ACHN (cell line): Measurements from ENCODE around the gene SLC46A2.

Experiments used
- DNase-seq: peaks from one replicate; pipeline ENCODE4 v3.0.0-alpha.2; 2015
- in situ Hi-C: cut with HindIII; loops from 2 replicates; pipeline ENCODE4 v1.10.0; 2017; ENCODE audit warnings: low sequenced_read_pairs, low pct_ligation_motif_present, low pct_unique_long_range_greater_than_20kb

The SLC46A2 gene

DNA sequence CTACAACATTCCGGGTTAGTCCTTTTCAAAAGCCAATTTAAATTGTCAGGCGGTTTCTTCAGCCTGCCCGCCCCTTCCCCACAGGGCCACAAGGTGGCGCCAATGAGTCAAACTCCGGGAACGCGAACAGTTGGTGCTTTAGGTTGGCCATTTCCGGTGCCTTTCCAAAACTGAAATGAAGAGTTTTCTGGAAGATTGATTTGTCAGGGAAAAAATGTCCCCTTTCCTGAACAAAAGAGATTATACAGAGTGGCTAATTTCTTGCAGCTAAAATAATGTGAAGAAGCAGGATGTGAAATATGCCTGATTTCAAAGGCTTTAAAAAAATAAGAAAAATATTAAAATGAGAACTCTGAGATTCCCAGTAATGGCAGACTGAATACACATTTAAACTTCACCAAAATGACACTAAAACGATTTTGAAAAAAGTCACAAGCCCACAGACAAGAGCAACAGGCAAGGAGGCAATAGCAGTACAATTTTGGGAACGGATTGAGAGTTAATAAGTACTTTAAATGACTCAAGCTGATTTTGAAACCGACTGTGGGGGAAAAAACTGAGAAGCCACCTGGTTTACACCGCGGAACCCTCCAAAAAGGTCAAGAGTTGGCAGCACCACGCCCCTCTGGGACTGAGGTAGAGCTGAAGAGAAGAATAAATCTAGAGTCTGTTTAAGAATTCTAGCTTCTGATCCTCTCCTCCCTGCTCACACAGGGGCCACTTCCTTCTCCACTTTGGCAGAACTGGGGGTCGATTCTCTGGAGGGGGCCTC, 45.7 kb downstream of the SLC46A2 start:
- peak; percentile 73 for DNase-seq
- in situ Hi-C loops, result no loop called here

DNA sequence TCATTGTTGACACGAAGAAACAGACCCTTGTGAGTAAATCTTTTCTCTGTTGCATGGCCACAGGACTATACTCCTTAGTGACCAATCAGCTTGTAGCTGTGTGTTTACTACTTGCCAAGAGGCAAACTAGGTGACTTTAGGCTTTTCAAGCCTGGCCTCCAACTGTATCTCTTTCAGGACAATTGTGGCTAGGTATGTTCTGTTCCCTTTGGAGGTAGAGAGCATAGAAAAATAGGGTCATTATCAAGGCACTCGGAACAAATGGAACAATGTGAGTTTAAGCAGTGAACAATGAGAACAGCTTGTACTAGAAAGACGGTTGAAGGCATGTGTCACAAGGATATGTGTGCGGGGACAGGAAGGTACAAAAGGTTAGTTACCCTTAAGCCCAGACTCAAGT, 48.1 kb downstream of the SLC46A2 start:
- DNase-seq, result no peak
- in situ Hi-C loops, result no loop called here

DNA sequence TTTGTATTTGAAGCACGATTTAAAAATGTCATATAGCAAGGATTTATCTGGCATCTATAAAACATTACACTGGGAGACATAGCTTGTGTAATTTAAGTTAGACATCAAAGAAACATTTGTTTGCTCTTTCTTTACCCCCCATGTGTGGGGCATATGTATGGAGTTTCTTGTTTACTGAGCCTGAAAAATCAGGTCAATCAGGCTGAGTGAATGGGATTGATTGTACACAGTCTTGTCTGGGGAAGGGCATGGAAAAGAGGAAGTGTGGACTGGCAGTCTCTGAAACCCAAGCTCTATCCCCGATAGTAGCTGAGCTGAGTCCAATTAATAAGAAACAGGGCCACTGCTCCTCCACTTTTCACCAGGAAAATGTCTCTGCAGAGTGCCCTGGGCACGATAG, 49.4 kb downstream of the SLC46A2 start:
- in situ Hi-C loops, result no loop called here

DNA sequence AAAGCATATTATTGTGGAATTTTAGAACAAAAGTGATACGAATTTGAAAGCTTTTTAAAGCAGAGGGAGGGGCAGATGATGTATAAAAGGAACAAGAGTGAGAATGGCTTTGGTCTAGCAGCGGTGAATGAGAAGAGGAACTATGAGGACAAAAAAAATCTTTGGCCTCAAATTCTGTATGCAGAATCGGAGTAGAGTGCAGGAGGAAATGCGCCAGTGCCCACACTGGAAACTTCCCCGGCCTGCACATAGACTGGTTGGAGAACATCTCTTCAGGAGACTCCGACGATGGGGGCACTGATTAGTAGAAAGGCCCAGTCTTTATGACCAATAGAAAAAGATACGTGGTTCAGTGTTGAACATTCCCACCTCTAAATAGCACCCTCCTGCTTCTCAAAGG, 51.3 kb downstream of the SLC46A2 start:
- in situ Hi-C loops, result no loop called here
- DNase-seq, result no peak

More for the DNA sequence above, 49.4 kb downstream of the SLC46A2 start:
- DNase-seq, result no peak

DNA sequence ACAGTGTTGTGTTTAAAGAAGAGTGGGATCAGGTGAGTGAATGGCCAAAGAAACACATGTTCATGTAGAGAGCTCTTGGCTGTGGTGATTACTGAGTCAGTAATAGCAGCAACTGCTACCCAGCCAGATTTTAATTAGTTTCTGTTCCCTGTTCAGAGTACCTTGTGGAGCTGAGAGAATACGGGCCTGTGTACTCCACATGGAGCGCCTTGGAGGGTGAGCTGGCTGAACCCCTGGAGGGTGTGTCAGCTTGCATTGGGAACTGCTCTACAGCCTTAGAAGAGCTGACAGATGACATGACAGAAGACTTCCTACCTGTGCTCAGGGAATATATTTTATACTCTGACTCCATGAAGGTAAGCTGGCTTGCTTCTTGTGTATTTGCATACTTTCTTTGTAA, 52.3 kb downstream of the SLC46A2 start:
- in situ Hi-C loops, result no loop called here
- DNase-seq, result no peak

DNA sequence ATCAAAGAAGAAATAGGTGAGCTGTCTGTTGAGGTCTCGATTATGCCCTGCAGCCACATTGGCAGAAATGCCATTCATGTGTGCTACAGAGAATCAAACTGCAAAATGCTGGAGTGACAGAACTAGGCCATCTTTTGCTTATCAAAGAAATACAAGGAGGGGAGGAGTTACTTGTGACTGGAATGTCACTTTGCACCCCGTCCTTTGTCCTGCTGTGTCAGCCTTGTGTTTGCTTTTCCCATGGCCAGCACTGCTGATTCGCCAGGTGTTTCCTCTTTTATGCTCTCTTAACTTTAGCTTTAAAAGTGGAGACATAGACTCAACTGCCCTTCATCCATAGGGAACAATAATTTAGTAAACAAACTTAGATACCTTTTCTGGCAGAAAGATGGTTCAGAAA, 54.3 kb downstream of the SLC46A2 start:
- no peak for DNase-seq
- in situ Hi-C loops, result no loop called here

DNA sequence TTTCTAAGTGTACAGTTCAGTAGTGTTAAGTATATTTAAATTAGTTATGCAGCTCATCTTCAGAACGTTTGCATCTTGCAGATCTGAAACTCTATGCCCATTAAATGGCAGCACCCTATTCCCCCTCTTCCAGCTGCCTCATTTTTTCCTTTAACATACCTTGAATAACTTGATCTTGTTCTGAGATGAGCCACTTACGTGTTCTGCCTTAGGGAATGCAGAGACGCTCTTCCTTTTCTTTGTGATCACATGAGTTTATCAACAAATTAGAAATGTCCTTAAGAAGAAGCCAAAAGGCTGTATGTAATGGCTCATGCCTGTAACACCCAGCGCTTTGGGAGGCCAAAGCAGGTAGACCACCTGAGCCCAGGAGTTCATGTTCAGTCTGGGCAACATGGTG, 57.6 kb downstream of the SLC46A2 start:
- in situ Hi-C loops, result no loop called here
- no peak for DNase-seq

DNA sequence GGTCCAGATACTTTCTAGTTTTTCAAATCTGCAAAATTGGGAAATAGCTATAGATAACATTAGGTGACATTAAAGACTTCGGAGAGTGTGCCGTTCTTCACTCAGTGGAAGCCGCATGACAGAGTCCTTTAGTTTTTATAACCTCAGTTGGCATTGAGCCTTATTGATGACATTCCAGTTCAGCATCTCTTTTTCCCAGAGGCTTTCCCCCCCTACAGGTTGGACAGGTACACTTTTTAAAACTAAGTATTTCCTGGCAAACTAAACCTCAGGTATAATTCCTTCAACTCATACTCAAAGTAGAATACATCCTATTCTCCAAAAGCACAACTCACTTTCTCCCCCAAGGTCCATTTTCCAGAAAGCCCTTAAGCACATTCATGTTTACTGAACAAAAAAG, 58.7 kb downstream of the SLC46A2 start:
- DNase-seq, result no peak
- in situ Hi-C loops, result no loop called here

DNA sequence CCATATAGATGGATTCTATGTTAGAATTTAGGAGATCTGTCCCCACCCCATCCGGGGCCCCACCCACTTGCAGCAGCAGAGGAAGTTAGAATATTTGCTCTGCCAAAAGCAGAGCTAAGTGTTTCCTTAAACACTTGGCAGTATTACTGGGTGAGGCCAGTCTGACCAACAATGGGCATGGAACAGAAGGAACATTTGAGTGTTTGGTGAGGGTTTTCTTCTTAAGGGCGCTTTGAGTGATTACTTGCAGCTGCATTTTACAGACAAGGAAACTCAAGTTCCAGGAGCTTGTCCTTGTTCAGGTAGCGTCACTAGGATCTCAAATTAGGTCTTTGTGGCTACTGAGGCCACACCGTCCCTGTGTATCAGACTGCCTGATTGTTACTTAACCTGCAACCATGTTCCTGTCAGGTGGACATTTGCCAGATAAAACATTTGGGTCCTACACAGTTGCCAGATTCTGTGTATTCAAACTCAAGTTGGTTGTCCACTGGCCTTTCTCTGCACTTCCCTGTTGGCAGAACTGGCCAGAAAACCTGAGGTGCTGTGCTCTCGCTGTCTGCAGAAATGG, 59.3 kb downstream of the SLC46A2 start:
- in situ Hi-C loops, result no loop called here
- no peak for DNase-seq
